ENCODE data around the gene PGF. TPM values are rescaled to one million over a fixed set of nuclear protein-coding genes. Genes with fewer than 3 reads are reported as not detected.

Gene PGF
- total RNA-seq, 1 experiment from 2014 or later: 6.4 TPM

- BruUV-seq (replicated peaks): TSS peak; percentile 72
- Histone ChIP-seq H3K27me3 (ENCODE audit: insufficient read depth, low read length) (no peaks in the 10 kb centered on the region), H3K9me2 (ENCODE audit: insufficient read depth) (no peaks in the 10 kb centered on the region), H3K4me2 (ENCODE audit: low read length) (peak overlapping the region; percentile 97), H2AFZ (ENCODE audit: low read depth, low read length, poor library complexity, severe bottlenecking) (peak overlapping the region; percentile 58), H3K79me2 (ENCODE audit: insufficient read depth, low read length) (no peaks in the 10 kb centered on the region), H4K20me1 (ENCODE audit: insufficient read depth) (no peaks in the 10 kb centered on the region), H3K4me1 (ENCODE audit: control insufficient read depth in 1 of 2, insufficient read depth in 2 of 2, low read length in 2 of 2) (peaks cover 0 to 12% of the 10 kb centered on the region in 2 experiments; a peak in 2 of 4 replicates), H3K27ac (ENCODE audit: low read depth, low read length) (no peak overlapping the region), H3K9ac (ENCODE audit: low read length) (peak overlapping the region; percentile 82), H3K4me3 (replicated peaks in 1 of 2; ENCODE audit: low read depth in 1 of 2, low read length in 2 of 2) (peak overlapping the region; percentile 74 to 90), H3K9me3 (ENCODE audit: control insufficient read depth in 1 of 2, insufficient read depth in 1 of 2, low read depth in 1 of 2, low read length in 2 of 2) (no peaks in the 10 kb centered on the region), H3K36me3 (ENCODE audit: control insufficient read depth in 1 of 2, insufficient read depth in 2 of 2, low read length in 2 of 2) (no peaks in the 10 kb centered on the region)
- ChIA-PET CTCF (interaction anchor here (1.0 to 1.8 kb wide), 7 partner anchors 10 to 166 kb away, joined by 3 to 13 read pairs (median 4); no protein-coding TSS in a partner anchor), POLR2A (interaction anchor here (0.5 to 1.3 kb wide), 4 partner anchors 9 to 889 kb away, joined by 3 to 4 read pairs (median 3); no protein-coding TSS in a partner anchor), RAD21 (ENCODE audit: low non-redundant PET in 1 of 2, low total read pairs in 2 of 2, uncharacterized antibody in 2 of 2, unreplicated experiment in 2 of 2) (no interaction called here)
- no peak for TF ChIP-seq ATF3 (IDR thresholded peaks at IDR 0.05)
- no peak for TF ChIP-seq ZFX (IDR thresholded peaks at IDR 0.05)
- no peak for TF ChIP-seq ELF1 (IDR thresholded peaks at IDR 0.05; ENCODE audit: borderline replicate concordance, low read depth)
- TF ChIP-seq EGR1 (IDR thresholded peaks at IDR 0.05; ENCODE audit: low read depth): no peak
- no peak for TF ChIP-seq EZH2 (IDR thresholded peaks at IDR 0.05)
- no peak for TF ChIP-seq ZNF274 (IDR thresholded peaks at IDR 0.05; ENCODE audit: low read depth, low read length)
- TF ChIP-seq SP1 (IDR thresholded peaks at IDR 0.05; ENCODE audit: low read depth): no peak
- intact Hi-C loops (cut with micrococcal nuclease): no loop called here
- DNase-seq (ENCODE audit: low read depth, low spot score): no peak
- ATAC-seq: no peak
These were observed 33.2 kb downstream of the PGF start for GRCh38 chr14:74921987-74922751.

- ChIA-PET CTCF (interaction anchor here (1.6 to 1.7 kb wide), 2 partner anchors 13 to 60 kb away, joined by 4 read pairs; no protein-coding TSS in a partner anchor), POLR2A (no interaction called here), RAD21 (ENCODE audit: low non-redundant PET in 1 of 2, low total read pairs in 2 of 2, uncharacterized antibody in 2 of 2, unreplicated experiment in 2 of 2) (interaction anchor here in 1 of 2 experiments (0.6 to 0.7 kb wide), 3 partner anchors 82 to 1567 kb away, joined by 3 to 4 read pairs (median 4); no protein-coding TSS in a partner anchor)
- no peak overlapping the region for H3K4me3 ChIP-seq (replicated peaks in 1 of 2; ENCODE audit: low read depth in 1 of 2, low read length in 2 of 2)
- no peaks in the 10 kb centered on the region for H3K27me3 ChIP-seq (ENCODE audit: insufficient read depth, low read length)
- TF ChIP-seq EZH2 (IDR thresholded peaks at IDR 0.05): no peak
- TF ChIP-seq SP1 (IDR thresholded peaks at IDR 0.05; ENCODE audit: low read depth): no peak
- no peaks in the 10 kb centered on the region for H4K20me1 ChIP-seq (ENCODE audit: insufficient read depth)
- no peaks in the 10 kb centered on the region for H3K9me2 ChIP-seq (ENCODE audit: insufficient read depth)
- no peaks in the 10 kb centered on the region for H3K9me3 ChIP-seq (ENCODE audit: control insufficient read depth in 1 of 2, insufficient read depth in 1 of 2, low read depth in 1 of 2, low read length in 2 of 2)
- intact Hi-C loops (cut with micrococcal nuclease): no loop called here
- ATAC-seq (no peak), DNase-seq (ENCODE audit: low read depth, low spot score) (no peak)
- H3K4me1 ChIP-seq (ENCODE audit: control insufficient read depth in 1 of 2, insufficient read depth in 2 of 2, low read length in 2 of 2): peaks cover 0 to 12% of the 10 kb centered on the region in 2 experiments; a peak in 2 of 4 replicates
- no peak overlapping the region for H2AFZ ChIP-seq (ENCODE audit: low read depth, low read length, poor library complexity, severe bottlenecking)
- H3K4me2 ChIP-seq (ENCODE audit: low read length): no peak overlapping the region
- no peaks in the 10 kb centered on the region for H3K36me3 ChIP-seq (ENCODE audit: control insufficient read depth in 1 of 2, insufficient read depth in 2 of 2, low read length in 2 of 2)
- BruUV-seq (replicated peaks): no TSS peak
- no peak overlapping the region for H3K9ac ChIP-seq (ENCODE audit: low read length)
- H3K79me2 ChIP-seq (ENCODE audit: insufficient read depth, low read length): no peaks in the 10 kb centered on the region
- no peak overlapping the region for H3K27ac ChIP-seq (ENCODE audit: low read depth, low read length)
These were observed 34.3 kb downstream of the PGF start for GRCh38 chr14:74921053-74921620.
